KMS-11 (cell line): ENCODE measurements around the gene IMMP2L.

Experiments
- H2AFZ ChIP-seq: fragments of 200-600 bp; sonication (generic); 2 replicates; pipeline ENCODE4 v1.6.1; 2016; ENCODE audit warnings: antibody characterized with exemption, mixed run types, low read depth
- H3K27ac ChIP-seq: fragments of 200-600 bp; sonication (generic); 2 replicates; pipeline ENCODE4 v1.6.1; 2016; ENCODE audit warnings: mild to moderate bottlenecking, mixed run types
- H3K27me3 ChIP-seq: fragments of 200-600 bp; sonication (generic); 2 replicates; pipeline ENCODE4 v1.6.1; 2017; ENCODE audit warnings: mild to moderate bottlenecking, low read depth, mixed run types, moderate library complexity; ENCODE audit not compliant: insufficient read depth
- H3K36me3 ChIP-seq: fragments of 200-600 bp; sonication (generic); 2 replicates; pipeline ENCODE4 v1.6.1; 2017; ENCODE audit warnings: mild to moderate bottlenecking, mixed run types; ENCODE audit not compliant: insufficient read depth
- H3K4me1 ChIP-seq: fragments of 200-600 bp; sonication (generic); 2 replicates; pipeline ENCODE4 v1.6.1; 2016; ENCODE audit warnings: mild to moderate bottlenecking, low read depth, mixed run types; ENCODE audit not compliant: poor library complexity, severe bottlenecking
- H3K4me2 ChIP-seq: fragments of 200-600 bp; sonication (generic); 2 replicates; pipeline ENCODE4 v1.7.0; 2016; ENCODE audit warnings: mild to moderate bottlenecking, mixed run types
- H3K4me3 ChIP-seq: fragments of 200-600 bp; sonication (generic); IDR thresholded peaks from 2 replicates; pipeline ENCODE4 v1.6.1; 2017; ENCODE audit warnings: low read depth, low read length, mixed read lengths; ENCODE audit not compliant: insufficient read depth
- H3K79me2 ChIP-seq: fragments of 200-600 bp; sonication (generic); 2 replicates; pipeline ENCODE4 v1.6.1; 2016; ENCODE audit warnings: low read depth, mixed run types; ENCODE audit not compliant: insufficient read depth
- H3K9ac ChIP-seq: fragments of 200-600 bp; sonication (generic); 2 replicates; pipeline ENCODE4 v1.6.1; 2016; ENCODE audit warnings: mild to moderate bottlenecking, mixed run types
- H4K20me1 ChIP-seq: fragments of 200-600 bp; sonication (generic); 2 replicates; pipeline ENCODE4 v1.6.1; 2016; ENCODE audit warnings: mild to moderate bottlenecking, mixed run types; ENCODE audit not compliant: insufficient read depth
- CTCF ChIP-seq: fragments of 200-600 bp; sonication (generic); conservative IDR thresholded peaks from 2 replicates; pipeline ENCODE4 v1.6.1; 2017; ENCODE audit warnings: low read depth, mild to moderate bottlenecking, antibody characterized with exemption, low read length, moderate library complexity, mixed read lengths

Gene IMMP2L

GRCh38 chr7:110921595-110922151, 640.6 kb downstream of the IMMP2L start:
- Histone ChIP-seq H3K27me3 (peaks cover 8% of the 10 kb centered on the region), H3K27ac (no peak overlapping the region), H3K4me1 (peaks cover 21% of the 10 kb centered on the region), H3K4me3 (no peak overlapping the region), H4K20me1 (no peaks in the 10 kb centered on the region), H3K9ac (no peak overlapping the region), H2AFZ (no peak overlapping the region), H3K79me2 (no peaks in the 10 kb centered on the region), H3K36me3 (no peaks in the 10 kb centered on the region), H3K4me2 (no peak overlapping the region)
- no peak for TF ChIP-seq CTCF

- Histone ChIP-seq H3K4me1 (peaks cover 21% of the 10 kb centered on the region), H3K36me3 (no peaks in the 10 kb centered on the region), H4K20me1 (no peaks in the 10 kb centered on the region), H3K4me3 (no peak overlapping the region), H3K27me3 (peaks cover 19% of the 10 kb centered on the region), H3K79me2 (no peaks in the 10 kb centered on the region), H3K4me2 (peak overlapping the region; percentile 44), H3K9ac (no peak overlapping the region), H3K27ac (no peak overlapping the region), H2AFZ (no peak overlapping the region)
- TF ChIP-seq CTCF = no peak
These were observed 643.2 kb downstream of the IMMP2L start for GRCh38 chr7:110918949-110919548.

GRCh38 chr7:110914263-110914662, 648.0 kb downstream of the IMMP2L start:
- Histone ChIP-seq H3K4me3 (no peak overlapping the region), H2AFZ (no peak overlapping the region), H3K27ac (no peak overlapping the region), H3K9ac (no peak overlapping the region), H3K27me3 (peaks cover 19% of the 10 kb centered on the region), H3K4me2 (no peak overlapping the region), H3K79me2 (no peaks in the 10 kb centered on the region), H4K20me1 (no peaks in the 10 kb centered on the region), H3K4me1 (peaks cover 11% of the 10 kb centered on the region), H3K36me3 (no peaks in the 10 kb centered on the region)
- no peak for TF ChIP-seq CTCF

GRCh38 chr7:110911632-110912031, 650.7 kb downstream of the IMMP2L start:
- H3K4me1 ChIP-seq = peaks cover 1% of the 10 kb centered on the region
- no peaks in the 10 kb centered on the region for H4K20me1 ChIP-seq
- no peaks in the 10 kb centered on the region for H3K36me3 ChIP-seq
- no peak overlapping the region for H2AFZ ChIP-seq
- TF ChIP-seq CTCF = no peak
- no peak overlapping the region for H3K4me2 ChIP-seq
- H3K27ac ChIP-seq = no peak overlapping the region
- H3K9ac ChIP-seq = no peak overlapping the region
- H3K27me3 ChIP-seq = peaks cover 11% of the 10 kb centered on the region; the same call in 1 of the 2 replicates
- H3K79me2 ChIP-seq = no peaks in the 10 kb centered on the region
- no peak overlapping the region for H3K4me3 ChIP-seq
